Transverse colon (tissue), 3 donors: ENCODE measurements around the gene CDC45.

Experiments
- CTCF ChIP-seq, 5 experiments: fragments of 200-600 bp in 3 of 5; fragments of 450-650 bp in 2 of 5; sonication (generic) in 3 of 5; IDR thresholded peaks; 1 replicate in 2 of 5; 2 replicates in 3 of 5; pipeline ENCODE4 v1.5.1; 2016 to 2017; ENCODE audit warnings: antibody characterized with exemption in 5 of 5, inconsistent platforms in 3 of 5, mild to moderate bottlenecking in 2 of 5, moderate library complexity in 1 of 5
- POLR2A ChIP-seq: fragments of 450-650 bp; IDR thresholded peaks from one replicate; pipeline ENCODE4 v1.6.1; 2016; ENCODE audit warnings: antibody characterized with exemption, mild to moderate bottlenecking, moderate library complexity

GRCh38 chr22:19494001-19494560 is 14.4 kb downstream of the CDC45 start:
- TF ChIP-seq CTCF (IDR thresholded peaks at IDR 0.05) (no peak), POLR2A (no peak)
